A549 (cell line): Measurements from ENCODE around the gene LVRN. TPM values are rescaled to one million over a fixed set of nuclear protein-coding genes. Genes with fewer than 3 reads are reported as not detected.

ENCODE experiments used
- ATAC-seq, 2 experiments: fragments of 200-7000 bp in 1 of 2; fragments of >200 bp in 1 of 2; cut with Nextera tagmentation in 1 of 2; cut with Tn5 transposase in 1 of 2; 3 replicates each; pipeline versions ENCODE4 v1.8.0 to v1.9.1; 2018 to 2020; ENCODE audit warnings: mild to moderate bottlenecking in 1 of 2, moderate library complexity in 1 of 2
- CTCF ChIA-PET: fragments of 300-600 bp; sonication (Branson Sonifier 250); formaldehyde crosslinking; extraction: SDS; loops from one replicate; lab custom pipeline; 2021; ENCODE audit warnings: antibody characterized with exemption, inconsistent platforms; lab: Yijun Ruan, JAX
- POLR2A ChIA-PET: fragments of 350-600 bp; formaldehyde crosslinking; extraction: SDS; loops from one replicate; lab custom pipeline; 2021; ENCODE audit warnings: antibody characterized with exemption, inconsistent platforms; lab: Yijun Ruan, JAX
- DNase-seq, 2 experiments: peaks; one replicate each; pipeline versions ENCODE4 v3.0.0 to v3.0.0-alpha.2; 2011 to 2016; ENCODE audit warnings: low read depth in 1 of 2, low spot score in 1 of 2
- FAIRE-seq: peaks from 2 replicates; lab custom pipeline; 2011; peaks lifted over from hg19 to GRCh38; lab: Jason Lieb, UNC
- H3K27ac ChIP-seq, 2 experiments: fragments of >200 bp; sonication (Bioruptor Twin); formaldehyde crosslinking; 3 replicates each; pipeline ENCODE4 v1.5.1; 2016 to 2017
- H3K4me1 ChIP-seq: fragments of >200 bp; sonication (Bioruptor Twin); formaldehyde crosslinking; 3 replicates; pipeline ENCODE4 v1.6.1; 2016
- H3K4me2 ChIP-seq: fragments of >200 bp; sonication (Bioruptor Twin); formaldehyde crosslinking; 3 replicates; pipeline ENCODE4 v1.6.1; 2016
- H3K4me3 ChIP-seq: fragments of >200 bp; sonication (Bioruptor Twin); formaldehyde crosslinking; 3 replicates; pipeline ENCODE4 v1.5.1; 2016
- H3K9me3 ChIP-seq: fragments of >200 bp; sonication (Bioruptor Twin); formaldehyde crosslinking; 3 replicates; pipeline ENCODE4 v1.6.1; 2016
- CBX2 ChIP-seq: fragments of 200-600 bp; sonication (generic); IDR thresholded peaks from 2 replicates; pipeline ENCODE4 v1.6.1; 2016; ENCODE audit warnings: low read depth, mild to moderate bottlenecking, borderline replicate concordance
- CBX8 ChIP-seq: fragments of 200-600 bp; sonication (generic); IDR thresholded peaks from 2 replicates; pipeline ENCODE4 v1.6.1; 2016
- CHD2 ChIP-seq: fragments of 150-350 bp; IDR thresholded peaks from 2 replicates; pipeline ENCODE4 v1.6.1; 2014; ENCODE audit warnings: low read length; ENCODE audit not compliant: partially characterized antibody
- CTCF ChIP-seq: fragments of >200 bp; sonication (Bioruptor Twin); formaldehyde crosslinking; IDR thresholded peaks from 3 replicates; pipeline ENCODE4 v1.5.1; 2016
- E2F6 ChIP-seq: IDR thresholded peaks from 2 replicates; pipeline ENCODE4 v1.6.1; 2012; ENCODE audit warnings: low read depth, borderline replicate concordance
- EHF ChIP-seq: fragments of 250-450 bp; sonication (Bioruptor Pico); IDR thresholded peaks from 2 replicates; pipeline ENCODE4 v1.5.0; 2020; ENCODE audit warnings: mild to moderate bottlenecking
- EHMT2 ChIP-seq: fragments of 200-600 bp; sonication (generic); IDR thresholded peaks from 2 replicates; pipeline ENCODE4 v1.6.1; 2016; ENCODE audit warnings: antibody characterized with exemption, low read depth, mild to moderate bottlenecking, moderate library complexity
- EP300 ChIP-seq, 2 experiments: fragments of >200 bp; sonication (Bioruptor Twin); formaldehyde crosslinking; IDR thresholded peaks; 2 replicates in 1 of 2; 3 replicates in 1 of 2; pipeline ENCODE4 v1.6.1; 2016 to 2017
- ESRRA ChIP-seq: fragments of 150-350 bp; IDR thresholded peaks from 2 replicates; pipeline ENCODE4 v1.6.1; 2014; ENCODE audit warnings: mild to moderate bottlenecking, low read length, borderline replicate concordance
- FOSL2 ChIP-seq, 2 experiments: fragments of 450-650 bp in 1 of 2; fragments of >200 bp in 1 of 2; sonication (Bioruptor Twin) in 1 of 2; formaldehyde crosslinking; IDR thresholded peaks; 2 replicates each; pipeline versions ENCODE4 v1.5.0 to v1.6.1; 2016 to 2020; ENCODE audit warnings: mild to moderate bottlenecking in 1 of 2, moderate library complexity in 1 of 2
- HMGXB4 ChIP-seq: fragments of 250-450 bp; sonication (Bioruptor Pico); IDR thresholded peaks from 2 replicates; pipeline ENCODE4 v1.5.0; 2021; ENCODE audit warnings: mild to moderate bottlenecking, moderate library complexity, borderline replicate concordance
- HOXA7 ChIP-seq: fragments of 250-450 bp; sonication (Bioruptor Pico); IDR thresholded peaks from 2 replicates; pipeline ENCODE4 v1.5.0; 2020; ENCODE audit warnings: mild to moderate bottlenecking, moderate library complexity
- HOXB13 ChIP-seq: fragments of 250-450 bp; sonication (Bioruptor Pico); IDR thresholded peaks from 2 replicates; pipeline ENCODE4 v1.5.0; 2020; ENCODE audit warnings: low read depth, mild to moderate bottlenecking, moderate library complexity
- JUN ChIP-seq, 2 experiments: fragments of >200 bp; sonication (Bioruptor Twin); formaldehyde crosslinking; IDR thresholded peaks; 2 replicates in 1 of 2; 3 replicates in 1 of 2; pipeline ENCODE4 v1.6.1; 2016 to 2017
- KDM5A ChIP-seq: fragments of 200-600 bp; sonication (generic); IDR thresholded peaks from 2 replicates; pipeline ENCODE4 v1.6.1; 2016; ENCODE audit warnings: antibody characterized with exemption, mild to moderate bottlenecking
- MAFK ChIP-seq: fragments of 450-650 bp; IDR thresholded peaks from 2 replicates; pipeline ENCODE4 v1.6.1; 2014; ENCODE audit not compliant: partially characterized antibody
- NFE2L2 ChIP-seq: fragments of 150-350 bp; conservative IDR thresholded peaks from 2 replicates; pipeline ENCODE4 v1.6.1; 2014; ENCODE audit warnings: low read length
- NPAS2 ChIP-seq: fragments of 250-450 bp; sonication (Bioruptor Pico); IDR thresholded peaks from 2 replicates; pipeline ENCODE4 v1.8.0; 2022; ENCODE audit warnings: mild to moderate bottlenecking, moderate library complexity, borderline replicate concordance
- PBX3 ChIP-seq: IDR thresholded peaks from 2 replicates; pipeline ENCODE4 v1.6.1; 2012
- POLR2A ChIP-seq: IDR thresholded peaks from 2 replicates; pipeline ENCODE4 v1.6.1; 2012; ENCODE audit warnings: mild to moderate bottlenecking, low read length
- RARB ChIP-seq: fragments of 250-450 bp; sonication (Bioruptor Pico); IDR thresholded peaks from 2 replicates; pipeline ENCODE4 v1.8.0; 2021; ENCODE audit warnings: mild to moderate bottlenecking, moderate library complexity
- RCOR1 ChIP-seq: fragments of 150-350 bp; IDR thresholded peaks from 2 replicates; pipeline ENCODE4 v1.6.1; 2014; ENCODE audit warnings: antibody characterized with exemption, low read length, low read depth
- RNF2 ChIP-seq: fragments of 200-600 bp; sonication (generic); IDR thresholded peaks from 2 replicates; pipeline ENCODE4 v1.6.1; 2016; ENCODE audit warnings: low read depth, mild to moderate bottlenecking, antibody characterized with exemption, moderate library complexity, borderline replicate concordance
- SMC3 ChIP-seq: fragments of >200 bp; sonication (Bioruptor Twin); formaldehyde crosslinking; IDR thresholded peaks from 3 replicates; pipeline ENCODE4 v1.6.1; 2018; ENCODE audit warnings: inconsistent platforms
- SREBF2 ChIP-seq: fragments of 450-650 bp; IDR thresholded peaks from 2 replicates; pipeline ENCODE4 v1.6.1; 2014; ENCODE audit warnings: mild to moderate bottlenecking, moderate library complexity
- USF2 ChIP-seq: fragments of 450-650 bp; IDR thresholded peaks from 2 replicates; pipeline ENCODE4 v1.6.1; 2014; ENCODE audit warnings: antibody characterized with exemption
- ZC3H11A ChIP-seq: fragments of 450-650 bp; IDR thresholded peaks from 2 replicates; pipeline ENCODE4 v1.6.1; 2014; ENCODE audit warnings: antibody characterized with exemption, mild to moderate bottlenecking
- ZFP36 ChIP-seq: fragments of 450-650 bp; IDR thresholded peaks from 2 replicates; pipeline ENCODE4 v1.6.1; 2014; ENCODE audit warnings: borderline replicate concordance; ENCODE audit not compliant: partially characterized antibody
- ZSCAN20 ChIP-seq: fragments of 250-450 bp; sonication (Bioruptor Pico); IDR thresholded peaks from 2 replicates; pipeline ENCODE4 v1.8.0; 2022; ENCODE audit warnings: mild to moderate bottlenecking, moderate library complexity
- WGBS: methylation state at CpG from one replicate; pipeline ENCODE4 v1.1.6; 2017; ENCODE audit errors: missing lambda C conversion rate; 5-methylcytosine and 5-hydroxymethylcytosine counted together
- polyA plus RNA-seq, 4 experiments: library from polyadenylated mRNA; depleted of rRNA in 3 of 4; stranded (reverse); fragments of >200 nt; fragmentation: RNase III in 1 of 4; extraction: RNeasy Plus Mini Kit Qiagen cat#74134 plus additional on column Dnase treatment in 1 of 4; gene quantifications; 2 replicates in 3 of 4; 3 replicates in 1 of 4; pipeline ENCODE4 v1.2.3, GENCODE V29; 2011 to 2017
- TF ChIP-seq, protein P1 (sequence below): IDR thresholded peaks from 2 replicates; pipeline ENCODE4 v1.6.1; 2012

Gene LVRN
- polyA plus RNA-seq, 2 of the 4 experiments (the other 2 are of a cell fraction) = 0.06 to 0.16 TPM

DNA sequence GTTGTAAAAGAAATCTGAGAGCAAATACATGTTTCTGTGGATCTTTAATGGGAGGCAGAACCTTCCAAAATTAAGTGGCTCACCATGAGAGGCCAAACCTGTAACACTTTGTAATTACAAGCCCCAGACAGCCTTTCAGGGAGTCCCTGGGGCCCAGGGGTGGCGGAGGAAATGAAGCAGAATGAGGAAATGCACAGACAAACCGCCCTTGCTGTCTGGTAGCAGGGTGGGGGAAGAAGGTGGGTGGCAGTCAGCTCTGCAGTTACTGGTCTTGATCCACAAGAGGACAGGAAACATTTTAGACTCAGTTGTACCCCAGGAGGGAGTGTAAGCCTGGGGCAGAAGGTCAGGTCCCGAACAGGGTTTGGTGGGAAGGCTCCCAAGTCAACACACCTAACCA, 76.5 kb downstream of the LVRN start:
- ChIA-PET POLR2A (no interaction called here), CTCF (no interaction called here)
- H3K27ac ChIP-seq = no peak overlapping the region
- FAIRE-seq (no peak), DNase-seq (no peak), ATAC-seq (no peak)
- H3K4me2 ChIP-seq = no peak overlapping the region
- no peaks in the 10 kb centered on the region for H3K9me3 ChIP-seq
- WGBS = 34% methylated on average over 3 of the region's 3 CpGs
- no peak for TF ChIP-seq CBX8
- TF ChIP-seq JUN (IDR thresholded peaks at IDR 0.05) = no peak
- TF ChIP-seq HOXB13 (CRISPR knock-in tag) = no peak
- no peak for TF ChIP-seq NFE2L2
- TF ChIP-seq SREBF2 = no peak
- no peak for TF ChIP-seq EHMT2
- no peak for TF ChIP-seq CBX2
- no peak for TF ChIP-seq USF2
- no peak for TF ChIP-seq E2F6
- no peak for TF ChIP-seq EP300 (IDR thresholded peaks at IDR 0.05)
- no peak for TF ChIP-seq HMGXB4 (CRISPR knock-in tag)
- no peak for TF ChIP-seq EHF (CRISPR knock-in tag)
- TF ChIP-seq PBX3 = no peak
- no peak for TF ChIP-seq KDM5A
- no peak for TF ChIP-seq HOXA7 (CRISPR knock-in tag)
- no peak for TF ChIP-seq ZSCAN20 (CRISPR knock-in tag)
- TF ChIP-seq, all 56 proteins: peak for 0
- no peaks in the 10 kb centered on the region for H3K4me1 ChIP-seq
- no peak overlapping the region for H3K4me3 ChIP-seq

- CTCF ChIA-PET = interaction anchor here (0.7 to 1.1 kb wide), 3 partner anchors 14 to 155 kb away, joined by 3 to 4 read pairs (median 3); no protein-coding TSS in a partner anchor
- DNase-seq (no peak), ATAC-seq (no peak), FAIRE-seq (no peak)
- POLR2A ChIA-PET = no interaction called here
- Histone ChIP-seq H3K4me1 (no peaks in the 10 kb centered on the region), H3K27ac (no peak overlapping the region), H3K4me3 (no peak overlapping the region), H3K4me2 (no peak overlapping the region), H3K9me3 (no peaks in the 10 kb centered on the region)
- TF ChIP-seq E2F6 (no peak), ZC3H11A (no peak), NPAS2 (no peak), ESRRA (no peak), MAFK (no peak), RCOR1 (no peak), CHD2 (no peak), RARB (no peak), CTCF (no peak), RNF2 (no peak), POLR2A (no peak), EP300 (IDR thresholded peaks at IDR 0.05) (no peak), NFE2L2 (no peak), EHMT2 (no peak), SMC3 (no peak), ZSCAN20 (CRISPR knock-in tag) (no peak), KDM5A (no peak), FOSL2 (IDR thresholded peaks at IDR 0.05) (no peak), FOSL2 (CRISPR knock-in tag; IDR thresholded peaks at IDR 0.05) (no peak), ZFP36 (no peak)
- TF ChIP-seq, protein P1, sequence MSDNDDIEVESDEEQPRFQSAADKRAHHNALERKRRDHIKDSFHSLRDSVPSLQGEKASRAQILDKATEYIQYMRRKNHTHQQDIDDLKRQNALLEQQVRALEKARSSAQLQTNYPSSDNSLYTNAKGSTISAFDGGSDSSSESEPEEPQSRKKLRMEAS = no peak
Measured at GRCh38 chr5:116042375-116042774, 80.1 kb downstream of the LVRN start.
